ENCODE data around the gene GNA15. TPM values are rescaled to one million over a fixed set of nuclear protein-coding genes. Genes with fewer than 3 reads are reported as not detected.

The GNA15 gene
- total RNA-seq, 4 donors from 2014 or later: 72.7 to 186 (median 132) TPM

GRCh38 chr19:3109491-3109890 is 26.3 kb upstream of the GNA15 start:
- 84 to 86% methylated on average over 5 to 6 of the region's 22 CpGs for WGBS, 2 donors
- no peaks in the 10 kb centered on the region for H3K9me3 ChIP-seq
- H3K36me3 ChIP-seq: peaks cover 6 to 49% (median 10%) of the 10 kb centered on the region in 3 donors
- no peak for TF ChIP-seq POLR2A (IDR thresholded peaks at IDR 0.05)
- TF ChIP-seq CTCF (IDR thresholded peaks at IDR 0.05): no peak
- H3K27me3 ChIP-seq: no peaks in the 10 kb centered on the region
- H3K27ac ChIP-seq: no peak overlapping the region
- intact Hi-C loops (cut with DNase I): no loop called here
- H3K4me3 ChIP-seq: no peak overlapping the region
- DNase-seq: no peak
- peaks cover 4 to 45% (median 5%) of the 10 kb centered on the region in 3 donors for H3K4me1 ChIP-seq

GRCh38 chr19:3110126-3110825 is 25.6 kb upstream of the GNA15 start:
- WGBS, 2 donors: 74 to 94% methylated on average over 7 to 9 of the region's 37 CpGs
- Histone ChIP-seq H3K27me3 (no peaks in the 10 kb centered on the region), H3K4me3 (no peak overlapping the region), H3K9me3 (no peaks in the 10 kb centered on the region), H3K4me1 (peaks cover 0 to 37% (median 5%) of the 10 kb centered on the region in 3 donors), H3K36me3 (peaks cover 6 to 57% (median 13%) of the 10 kb centered on the region in 3 donors), H3K27ac (no peak overlapping the region)
- intact Hi-C loops (cut with DNase I): loop anchor here (5.0 kb wide), 1 partner anchor 33 kb away; no protein-coding TSS in a partner anchor
- no peak for DNase-seq
- TF ChIP-seq CTCF (IDR thresholded peaks at IDR 0.05): no peak
- no peak for TF ChIP-seq POLR2A (IDR thresholded peaks at IDR 0.05)

- DNase-seq: no peak
- no peaks in the 10 kb centered on the region for H3K9me3 ChIP-seq
- H3K27ac ChIP-seq: no peak overlapping the region
- H3K4me1 ChIP-seq: peaks cover 0 to 22% (median 0%) of the 10 kb centered on the region in 3 donors
- H3K27me3 ChIP-seq: no peaks in the 10 kb centered on the region
- TF ChIP-seq CTCF (IDR thresholded peaks at IDR 0.05): no peak
- no peak for TF ChIP-seq POLR2A (IDR thresholded peaks at IDR 0.05)
- 92 to 96% methylated on average over 4 to 10 of the region's 17 CpGs for WGBS, 2 donors
- H3K4me3 ChIP-seq: no peak overlapping the region
- intact Hi-C loops (cut with DNase I): loop anchor here (5.0 kb wide), 1 partner anchor 34 kb away; no protein-coding TSS in a partner anchor
- peaks cover 6 to 70% (median 13%) of the 10 kb centered on the region in 3 donors for H3K36me3 ChIP-seq
Observed at GRCh38 chr19:3111586-3112247, 24.1 kb upstream of the GNA15 start.

- DNase-seq: no peak
- 59 to 71% methylated on average over 9 to 11 of the region's 38 CpGs for whole genome bisulfite sequencing, 2 donors
Observed at GRCh38 chr19:3112375-3113099, 23.3 kb upstream of the GNA15 start.

More at GRCh38 chr19:3112375-3113099, 23.3 kb upstream of the GNA15 start:
- H3K36me3 ChIP-seq: peaks cover 6 to 78% (median 13%) of the 10 kb centered on the region in 3 donors
- no peak overlapping the region for H3K27ac ChIP-seq
- peaks cover 0 to 14% (median 0%) of the 10 kb centered on the region in 3 donors for H3K4me1 ChIP-seq
- H3K4me3 ChIP-seq: no peak overlapping the region
- no peaks in the 10 kb centered on the region for H3K27me3 ChIP-seq
- no peaks in the 10 kb centered on the region for H3K9me3 ChIP-seq
- intact Hi-C loops (cut with DNase I): loop anchor here (5.0 kb wide), 1 partner anchor 35 kb away; no protein-coding TSS in a partner anchor
- TF ChIP-seq CTCF (IDR thresholded peaks at IDR 0.05) (no peak), POLR2A (IDR thresholded peaks at IDR 0.05) (no peak)

Measured in esophagus squamous epithelium (tissue), 5 donors.